ENCODE measurements around the gene SOBP.

The SOBP gene

GRCh38 chr6:107491760-107492660, 2.1 kb downstream of the SOBP start:
- peak overlapping the region in 1 of 2 experiments; percentile 59; a peak in 3 of 4 replicates for H3K4me3 ChIP-seq (ENCODE audit: low read depth in 1 of 2, low read length in 2 of 2)
- no peak for ATAC-seq (ENCODE audit: insufficient read depth, low read depth)
- no peak for DNase-seq
- H2AFZ ChIP-seq (ENCODE audit: low read depth, low read length), result no peak overlapping the region
- no peak for TF ChIP-seq CTCF (IDR thresholded peaks at IDR 0.05; ENCODE audit: borderline replicate concordance, extremely low read depth, low read length, poor library complexity, severe bottlenecking)
- no peak for TF ChIP-seq EZH2 (IDR thresholded peaks at IDR 0.05; ENCODE audit: borderline replicate concordance, low read depth, low read length, severe bottlenecking)
- H3K9ac ChIP-seq (ENCODE audit: low read depth, low read length), result peak overlapping the region; percentile 77
- no peak overlapping the region for H3K27ac ChIP-seq (ENCODE audit: low read length)
- 0 out of 2 replicates have a peak, but pooled peaks cover 5% of the 10 kb centered on the region for H3K36me3 ChIP-seq (ENCODE audit: insufficient read depth, low read length)
- H3K9me3 ChIP-seq (ENCODE audit: insufficient read depth, low read length, severe bottlenecking), result no peaks in the 10 kb centered on the region
- peaks cover 37% of the 10 kb centered on the region for H3K4me1 ChIP-seq (ENCODE audit: insufficient read depth, low read length)
- H3K4me2 ChIP-seq (ENCODE audit: insufficient read depth, low read length), result peak overlapping the region; percentile 93
- H3K27me3 ChIP-seq (ENCODE audit: insufficient read depth, low read length, poor library complexity), result peaks cover 22% of the 10 kb centered on the region
- H3K79me2 ChIP-seq (ENCODE audit: insufficient read depth, low read length), result peaks cover 26% of the 10 kb centered on the region
- no peaks in the 10 kb centered on the region for H4K20me1 ChIP-seq (ENCODE audit: insufficient read depth, low read length)

GRCh38 chr6:107493158-107494057, 3.5 kb downstream of the SOBP start:
- Histone ChIP-seq H3K27ac (ENCODE audit: low read length) (no peak overlapping the region), H3K4me3 (ENCODE audit: low read depth in 1 of 2, low read length in 2 of 2) (0 out of 4 replicates have a peak overlapping the region, but pooled peaks of 1 of the 2 experiments have one; percentile 6), H3K79me2 (ENCODE audit: insufficient read depth, low read length) (peaks cover 27% of the 10 kb centered on the region), H2AFZ (ENCODE audit: low read depth, low read length) (no peak overlapping the region), H3K27me3 (ENCODE audit: insufficient read depth, low read length, poor library complexity) (peaks cover 9% of the 10 kb centered on the region), H3K36me3 (ENCODE audit: insufficient read depth, low read length) (0 out of 2 replicates have a peak, but pooled peaks cover 5% of the 10 kb centered on the region), H3K4me1 (ENCODE audit: insufficient read depth, low read length) (peaks cover 31% of the 10 kb centered on the region), H4K20me1 (ENCODE audit: insufficient read depth, low read length) (no peaks in the 10 kb centered on the region), H3K9me3 (ENCODE audit: insufficient read depth, low read length, severe bottlenecking) (no peaks in the 10 kb centered on the region), H3K4me2 (ENCODE audit: insufficient read depth, low read length) (peak overlapping the region; percentile 44), H3K9ac (ENCODE audit: low read depth, low read length) (no peak overlapping the region)
- DNase-seq (no peak), ATAC-seq (ENCODE audit: insufficient read depth, low read depth) (no peak)
- TF ChIP-seq CTCF (IDR thresholded peaks at IDR 0.05; ENCODE audit: borderline replicate concordance, extremely low read depth, low read length, poor library complexity, severe bottlenecking) (no peak), EZH2 (IDR thresholded peaks at IDR 0.05; ENCODE audit: borderline replicate concordance, low read depth, low read length, severe bottlenecking) (no peak)

GRCh38 chr6:107495196-107495643, 5.3 kb downstream of the SOBP start:
- H3K79me2 ChIP-seq (ENCODE audit: insufficient read depth, low read length), result peaks cover 30% of the 10 kb centered on the region
- no peak overlapping the region for H3K27ac ChIP-seq (ENCODE audit: low read length)
- ATAC-seq (ENCODE audit: insufficient read depth, low read depth) (no peak), DNase-seq (no peak)
- H4K20me1 ChIP-seq (ENCODE audit: insufficient read depth, low read length), result no peaks in the 10 kb centered on the region
- H3K36me3 ChIP-seq (ENCODE audit: insufficient read depth, low read length), result 0 out of 2 replicates have a peak, but pooled peaks cover 5% of the 10 kb centered on the region
- H3K27me3 ChIP-seq (ENCODE audit: insufficient read depth, low read length, poor library complexity), result no peaks in the 10 kb centered on the region
- H3K4me3 ChIP-seq (ENCODE audit: low read depth in 1 of 2, low read length in 2 of 2), result no peak overlapping the region
- no peak overlapping the region for H2AFZ ChIP-seq (ENCODE audit: low read depth, low read length)
- H3K9ac ChIP-seq (ENCODE audit: low read depth, low read length), result no peak overlapping the region
- TF ChIP-seq EZH2 (IDR thresholded peaks at IDR 0.05; ENCODE audit: borderline replicate concordance, low read depth, low read length, severe bottlenecking), result no peak
- no peak for TF ChIP-seq CTCF (IDR thresholded peaks at IDR 0.05; ENCODE audit: borderline replicate concordance, extremely low read depth, low read length, poor library complexity, severe bottlenecking)
- H3K9me3 ChIP-seq (ENCODE audit: insufficient read depth, low read length, severe bottlenecking), result no peaks in the 10 kb centered on the region
- no peak overlapping the region for H3K4me2 ChIP-seq (ENCODE audit: insufficient read depth, low read length)
- H3K4me1 ChIP-seq (ENCODE audit: insufficient read depth, low read length), result peaks cover 23% of the 10 kb centered on the region
